ENCODE measurements around the gene BACH2. TPM values are rescaled to one million over a fixed set of nuclear protein-coding genes. Genes with fewer than 3 reads are reported as not detected.

The BACH2 gene
- total RNA-seq, 4 donors from 2014 or later: 9.3 to 34.5 (median 11.1) TPM

DNA sequence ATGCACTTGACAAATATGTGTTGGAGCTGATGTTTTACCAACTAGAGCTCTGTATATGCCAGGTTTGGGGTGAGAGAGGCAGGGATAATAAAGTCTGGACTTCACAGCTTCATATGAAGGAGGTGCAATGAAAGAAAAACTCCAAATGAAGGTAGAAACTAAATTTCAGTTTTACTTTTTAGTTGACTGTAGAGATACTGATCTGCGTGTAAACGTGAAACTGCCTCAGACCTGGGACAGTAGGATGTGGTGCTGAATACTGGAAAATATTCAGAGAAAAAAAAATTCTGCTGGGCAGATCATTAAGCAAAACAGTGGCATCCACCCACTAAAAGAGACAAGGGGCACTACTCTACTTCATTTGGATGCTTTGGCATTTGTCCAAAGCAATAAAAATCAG lies 94.5 kb downstream of the BACH2 start:
- WGBS, 2 donors: 70 to 73% methylated on average over 2 of the region's 2 CpGs
- no peak for DNase-seq (ENCODE audit: low spot score in 2 of 2)
- H3K4me3 ChIP-seq (ENCODE audit: low read depth, poor library complexity, severe bottlenecking): no peak overlapping the region
- TF ChIP-seq, protein P1, sequence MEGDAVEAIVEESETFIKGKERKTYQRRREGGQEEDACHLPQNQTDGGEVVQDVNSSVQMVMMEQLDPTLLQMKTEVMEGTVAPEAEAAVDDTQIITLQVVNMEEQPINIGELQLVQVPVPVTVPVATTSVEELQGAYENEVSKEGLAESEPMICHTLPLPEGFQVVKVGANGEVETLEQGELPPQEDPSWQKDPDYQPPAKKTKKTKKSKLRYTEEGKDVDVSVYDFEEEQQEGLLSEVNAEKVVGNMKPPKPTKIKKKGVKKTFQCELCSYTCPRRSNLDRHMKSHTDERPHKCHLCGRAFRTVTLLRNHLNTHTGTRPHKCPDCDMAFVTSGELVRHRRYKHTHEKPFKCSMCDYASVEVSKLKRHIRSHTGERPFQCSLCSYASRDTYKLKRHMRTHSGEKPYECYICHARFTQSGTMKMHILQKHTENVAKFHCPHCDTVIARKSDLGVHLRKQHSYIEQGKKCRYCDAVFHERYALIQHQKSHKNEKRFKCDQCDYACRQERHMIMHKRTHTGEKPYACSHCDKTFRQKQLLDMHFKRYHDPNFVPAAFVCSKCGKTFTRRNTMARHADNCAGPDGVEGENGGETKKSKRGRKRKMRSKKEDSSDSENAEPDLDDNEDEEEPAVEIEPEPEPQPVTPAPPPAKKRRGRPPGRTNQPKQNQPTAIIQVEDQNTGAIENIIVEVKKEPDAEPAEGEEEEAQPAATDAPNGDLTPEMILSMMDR (IDR thresholded peaks at IDR 0.05): no peak
- TF ChIP-seq POLR2A (IDR thresholded peaks at IDR 0.05): no peak
- intact Hi-C loops (cut with DNase I; ENCODE audit: low total_unique reads): no loop called here

DNA sequence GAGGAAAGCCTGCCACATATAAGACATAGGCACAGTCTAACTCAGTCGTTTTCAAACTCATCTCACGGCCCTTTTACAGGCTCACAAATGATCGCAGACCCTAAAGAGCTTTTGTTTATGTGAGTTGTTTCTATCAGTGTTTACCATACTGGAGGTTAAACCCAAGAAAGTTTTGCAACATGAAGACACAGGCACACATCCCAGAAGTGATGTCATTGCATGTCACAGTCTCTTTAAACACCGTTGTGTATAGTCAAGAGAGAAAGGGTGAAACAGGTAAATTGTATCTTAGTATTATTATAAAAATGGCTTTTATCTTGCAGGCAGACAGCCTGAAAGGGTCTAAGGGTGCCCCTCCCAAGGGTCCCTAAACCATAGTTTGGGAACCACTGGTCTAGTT lies 96.7 kb downstream of the BACH2 start:
- intact Hi-C loops (cut with DNase I; ENCODE audit: low total_unique reads): no loop called here
- 79% methylated on average over 4 of the region's 4 CpGs for WGBS, 2 donors
- no peak overlapping the region for H3K4me3 ChIP-seq (ENCODE audit: low read depth, poor library complexity, severe bottlenecking)
- TF ChIP-seq, protein P1 (IDR thresholded peaks at IDR 0.05): no peak
- TF ChIP-seq POLR2A (IDR thresholded peaks at IDR 0.05): no peak
- no peak for DNase-seq (ENCODE audit: low spot score in 2 of 2)

DNA sequence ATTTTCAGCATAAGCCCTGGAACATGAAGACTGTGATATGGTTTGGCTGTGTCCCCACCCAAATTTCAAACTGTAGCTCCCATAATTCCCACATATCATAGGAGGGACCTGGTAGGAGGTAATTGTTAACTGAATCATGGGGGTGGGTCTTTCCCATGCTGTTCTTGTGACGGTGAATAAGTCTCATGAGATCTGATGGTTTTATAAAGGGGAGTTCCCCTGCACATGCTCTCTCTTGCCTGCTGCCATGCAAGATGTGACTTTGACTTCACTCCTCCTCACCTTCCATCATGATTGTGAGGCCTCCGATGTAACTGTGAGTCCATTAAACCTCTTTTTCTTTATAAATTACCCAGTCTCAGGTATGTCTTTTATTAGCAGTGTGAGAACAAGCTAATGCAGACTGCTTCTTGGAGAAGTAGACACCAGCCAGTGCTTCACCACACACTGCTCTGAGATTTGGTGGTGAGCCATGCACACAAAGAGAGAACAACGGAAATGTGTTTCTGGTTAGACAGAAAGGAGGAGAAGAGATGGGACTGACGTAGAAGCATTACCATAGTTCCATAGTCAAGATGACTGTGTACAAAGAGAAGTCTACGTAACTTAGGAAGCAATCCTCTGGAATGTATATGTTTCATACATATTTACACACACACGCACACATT lies 97.8 kb downstream of the BACH2 start:
- DNase-seq (ENCODE audit: low spot score in 2 of 2): no peak
- intact Hi-C loops (cut with DNase I; ENCODE audit: low total_unique reads): no loop called here
- no peak overlapping the region for H3K4me3 ChIP-seq (ENCODE audit: low read depth, poor library complexity, severe bottlenecking)
- TF ChIP-seq, protein P1 (IDR thresholded peaks at IDR 0.05): no peak
- TF ChIP-seq POLR2A (IDR thresholded peaks at IDR 0.05): no peak
- WGBS, 2 donors: 83 to 86% methylated on average over 6 of the region's 6 CpGs

DNA sequence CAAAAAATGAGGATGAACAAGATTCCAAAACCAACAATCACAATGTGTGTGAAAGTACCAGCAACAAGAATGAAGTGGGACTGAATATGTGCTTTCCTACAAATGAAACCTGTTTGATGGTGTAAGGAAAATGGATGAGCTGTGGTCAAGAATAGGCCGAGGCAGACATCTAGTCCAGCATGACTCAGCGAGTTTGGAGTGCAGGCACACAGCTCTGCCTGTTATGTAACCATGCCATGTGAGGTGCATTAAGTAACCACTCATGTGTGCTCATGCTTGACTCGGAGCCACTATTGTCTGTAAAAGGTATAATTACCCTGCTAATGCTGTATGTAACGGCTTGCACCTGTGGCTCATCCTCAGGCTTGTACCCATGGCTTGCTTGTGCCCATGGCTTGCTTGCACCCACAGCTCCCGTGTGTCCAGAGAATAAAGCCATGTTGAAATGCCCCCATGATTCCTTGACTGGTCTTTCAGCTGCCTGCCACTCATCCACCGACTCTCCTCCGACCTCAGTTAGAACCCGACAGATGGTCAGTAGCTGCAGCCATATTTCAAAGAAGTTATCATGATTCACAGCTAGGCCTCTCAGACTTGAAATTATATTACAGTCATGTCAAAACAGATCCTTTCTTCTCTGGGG lies 98.7 kb downstream of the BACH2 start:
- no peak for TF ChIP-seq POLR2A (IDR thresholded peaks at IDR 0.05)
- TF ChIP-seq, protein P1 (IDR thresholded peaks at IDR 0.05): no peak
- WGBS, 2 donors: 85% methylated on average over 8 of the region's 8 CpGs
- intact Hi-C loops (cut with DNase I; ENCODE audit: low total_unique reads): no loop called here

DNA sequence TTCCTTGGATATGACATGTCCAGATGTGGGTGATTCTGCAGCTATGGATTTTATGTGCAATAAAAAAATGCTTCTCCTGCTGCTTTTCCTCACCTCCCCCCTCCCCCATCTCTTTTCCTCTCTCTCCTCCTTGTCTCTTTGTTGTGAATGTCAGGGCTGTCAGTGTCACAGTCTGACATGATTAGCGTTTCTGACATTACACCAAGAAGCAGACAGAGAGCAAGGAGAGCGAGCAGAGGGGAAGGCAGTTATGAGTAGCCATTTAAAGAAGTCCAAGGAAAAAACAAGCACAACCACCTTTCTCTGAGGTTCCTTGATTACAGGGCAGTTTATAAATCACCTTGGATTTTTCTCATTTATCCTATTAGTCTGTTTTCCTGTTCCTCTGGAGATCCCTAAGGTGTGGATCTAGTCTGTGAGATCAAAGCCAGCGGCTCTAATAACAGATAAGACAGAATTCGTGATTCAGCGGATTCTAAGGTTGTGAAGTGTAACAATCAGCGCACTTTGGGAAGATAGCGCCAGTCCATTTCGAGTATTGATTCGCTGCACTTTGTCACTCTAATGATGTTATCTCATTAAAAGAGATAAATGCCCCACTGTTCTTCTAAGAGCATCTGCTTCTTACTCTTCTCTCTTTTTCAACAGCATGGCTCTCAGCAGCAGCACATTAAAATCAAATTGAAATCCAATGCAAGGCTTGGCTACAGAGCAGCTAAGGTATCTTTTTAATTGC lies 101.4 kb downstream of the BACH2 start:
- H3K4me3 ChIP-seq (ENCODE audit: low read depth, poor library complexity, severe bottlenecking): no peak overlapping the region
- intact Hi-C loops (cut with DNase I; ENCODE audit: low total_unique reads): no loop called here
- no peak for TF ChIP-seq POLR2A (IDR thresholded peaks at IDR 0.05)
- TF ChIP-seq, protein P1 (IDR thresholded peaks at IDR 0.05): no peak
- no peak for DNase-seq (ENCODE audit: low spot score in 2 of 2)
- WGBS, 2 donors: 91 to 92% methylated on average over 9 of the region's 9 CpGs

More for the DNA sequence above, 98.7 kb downstream of the BACH2 start:
- DNase-seq (ENCODE audit: low spot score in 2 of 2): no peak
- no peak overlapping the region for H3K4me3 ChIP-seq (ENCODE audit: low read depth, poor library complexity, severe bottlenecking)
